Measurements from ENCODE around the gene PPIL4. TPM values are rescaled to one million over a fixed set of nuclear protein-coding genes. Genes with fewer than 3 reads are reported as not detected.
A peak's percentile ranks its signal among the peaks of the same experiment; 100 is the strongest.

Gene PPIL4
- total and polyA plus RNA-seq, 2 donors from 2014 or later, result 18.0 to 30.1 TPM

- H3K4me1 ChIP-seq (ENCODE audit: control insufficient read depth in 2 of 3, insufficient read depth in 2 of 3, low read depth in 1 of 3, low read length in 3 of 3), result peaks cover 0 to 21% (median 13%) of the 10 kb centered on the region in 3 donors
- no peaks in the 10 kb centered on the region for H3K36me3 ChIP-seq (ENCODE audit: control insufficient read depth in 2 of 3, insufficient read depth in 3 of 3, low read length in 3 of 3)
- H3K27ac ChIP-seq (ENCODE audit: low read depth in 2 of 2, low read length in 2 of 2), result peak overlapping the region; percentile 59 to 61
- H3K27me3 ChIP-seq (ENCODE audit: control insufficient read depth, insufficient read depth, low read length), result no peaks in the 10 kb centered on the region
- no peaks in the 10 kb centered on the region for H3K9me3 ChIP-seq (ENCODE audit: control insufficient read depth in 2 of 3, insufficient read depth in 1 of 3, low read length in 3 of 3)
- H3K9ac ChIP-seq (ENCODE audit: low read length in 3 of 3), result no peak overlapping the region
- FAIRE-seq (no peak), DNase-seq (no peak)
- TF ChIP-seq CTCF (IDR thresholded peaks at IDR 0.05; ENCODE audit: borderline replicate concordance, extremely low read depth, insufficient read depth), result no peak
- peak overlapping the region in 1 of 3 donors; percentile 46 for H3K4me3 ChIP-seq (ENCODE audit: low read length in 3 of 3)
- intact Hi-C loops (cut with DNase I), result no loop called here
Observed at GRCh38 chr6:149483849-149484655, 61.8 kb downstream of the PPIL4 start.

GRCh38 chr6:149483334-149483725 is 62.5 kb downstream of the PPIL4 start:
- H3K4me3 ChIP-seq (ENCODE audit: low read length in 3 of 3), result no peak overlapping the region
- no peak for FAIRE-seq
- intact Hi-C loops (cut with DNase I), result no loop called here

GRCh38 chr6:149482545-149483333 is 63.1 kb downstream of the PPIL4 start:
- DNase-seq (no peak), FAIRE-seq (no peak)
- H3K27ac ChIP-seq (ENCODE audit: low read depth in 2 of 2, low read length in 2 of 2), result peak overlapping the region; percentile 56 to 92
- no peak for TF ChIP-seq CTCF (IDR thresholded peaks at IDR 0.05; ENCODE audit: borderline replicate concordance, extremely low read depth, insufficient read depth)
- H3K36me3 ChIP-seq (ENCODE audit: control insufficient read depth in 2 of 3, insufficient read depth in 3 of 3, low read length in 3 of 3), result no peaks in the 10 kb centered on the region
- peaks cover 0 to 21% (median 13%) of the 10 kb centered on the region in 3 donors for H3K4me1 ChIP-seq (ENCODE audit: control insufficient read depth in 2 of 3, insufficient read depth in 2 of 3, low read depth in 1 of 3, low read length in 3 of 3)
- peak overlapping the region in 1 of 3 donors; percentile 67 for H3K9ac ChIP-seq (ENCODE audit: low read length in 3 of 3)
- H3K4me3 ChIP-seq (ENCODE audit: low read length in 3 of 3), result peak overlapping the region in 2 of 3 donors; percentile 21 to 68
- intact Hi-C loops (cut with DNase I), result no loop called here
- H3K27me3 ChIP-seq (ENCODE audit: control insufficient read depth, insufficient read depth, low read length), result no peaks in the 10 kb centered on the region
- H3K9me3 ChIP-seq (ENCODE audit: control insufficient read depth in 2 of 3, insufficient read depth in 1 of 3, low read length in 3 of 3), result no peaks in the 10 kb centered on the region

More at GRCh38 chr6:149483334-149483725, 62.5 kb downstream of the PPIL4 start:
- no peaks in the 10 kb centered on the region for H3K36me3 ChIP-seq (ENCODE audit: control insufficient read depth in 2 of 3, insufficient read depth in 3 of 3, low read length in 3 of 3)
- peaks cover 0 to 21% (median 13%) of the 10 kb centered on the region in 3 donors for H3K4me1 ChIP-seq (ENCODE audit: control insufficient read depth in 2 of 3, insufficient read depth in 2 of 3, low read depth in 1 of 3, low read length in 3 of 3)
- DNase-seq, result no peak
- H3K27ac ChIP-seq (ENCODE audit: low read depth in 2 of 2, low read length in 2 of 2), result peak overlapping the region in 1 of 2 donors; percentile 14
- H3K9ac ChIP-seq (ENCODE audit: low read length in 3 of 3), result no peak overlapping the region
- H3K9me3 ChIP-seq (ENCODE audit: control insufficient read depth in 2 of 3, insufficient read depth in 1 of 3, low read length in 3 of 3), result no peaks in the 10 kb centered on the region
- H3K27me3 ChIP-seq (ENCODE audit: control insufficient read depth, insufficient read depth, low read length), result no peaks in the 10 kb centered on the region
- no peak for TF ChIP-seq CTCF (IDR thresholded peaks at IDR 0.05; ENCODE audit: borderline replicate concordance, extremely low read depth, insufficient read depth)
